ENCODE data around the gene SYTL1.

- no peak for TF ChIP-seq POLR2A (IDR thresholded peaks at IDR 0.05)
- no peak for TF ChIP-seq CTCF (IDR thresholded peaks at IDR 0.05)
Observed at GRCh38 chr1:27318596-27318995, 23.2 kb upstream of the SYTL1 start.
